Transverse colon (tissue), 4 donors: ENCODE data around the gene CCDC74A. TPM values are rescaled to one million over a fixed set of nuclear protein-coding genes. Genes with fewer than 3 reads are reported as not detected.
"Not testable (repeated sequence)": the region's sequence is repeated elsewhere in the genome, so short reads cannot be mapped to it uniquely, and the experiment has no call there.

Source experiments
- DNase-seq: peaks from one replicate; pipeline ENCODE4 v3.0.0-alpha.2; 2019
- H3K27ac ChIP-seq, 4 donors: fragments of 200-600 bp; sonication (generic); 2 replicates each; pipeline ENCODE4 v1.5.1; 2016 to 2018; ENCODE audit warnings: inconsistent platforms in 4 of 4
- H3K27me3 ChIP-seq: fragments of 200-600 bp; sonication (generic); 2 replicates; pipeline ENCODE4 v1.5.1; 2017; ENCODE audit warnings: inconsistent platforms
- H3K36me3 ChIP-seq, 4 donors: fragments of 200-600 bp; sonication (generic); 2 replicates each; pipeline ENCODE4 v1.5.1; 2017 to 2019; ENCODE audit warnings: inconsistent platforms in 4 of 4
- H3K4me1 ChIP-seq, 4 donors: fragments of 200-600 bp; sonication (generic); 2 replicates each; pipeline ENCODE4 v1.5.1; 2017 to 2020; ENCODE audit warnings: inconsistent platforms in 4 of 4
- H3K4me3 ChIP-seq, 4 donors: fragments of 200-600 bp; sonication (generic); 1 replicate in 1 of 4; 2 replicates in 3 of 4; pipeline versions ENCODE4 v1.5.1 to v1.6.1; 2017 to 2019; ENCODE audit warnings: inconsistent platforms in 4 of 4
- H3K9me3 ChIP-seq, 2 donors: fragments of 200-600 bp; sonication (generic); 2 replicates each; pipeline ENCODE4 v1.5.1; 2017 to 2019; ENCODE audit warnings: inconsistent platforms in 2 of 2
- EP300 ChIP-seq: sonication (generic); formaldehyde crosslinking; IDR thresholded peaks from one replicate; pipeline ENCODE4 v1.6.1; 2017; ENCODE audit warnings: antibody characterized with exemption, low read depth
- POLR2A ChIP-seq: fragments of 450-650 bp; IDR thresholded peaks from one replicate; pipeline ENCODE4 v1.6.1; 2016; ENCODE audit warnings: antibody characterized with exemption, mild to moderate bottlenecking, moderate library complexity
- POLR2AphosphoS5 ChIP-seq, 3 donors: sonication (generic); formaldehyde crosslinking; IDR thresholded peaks; one replicate each; pipeline ENCODE4 v1.6.1; 2016; ENCODE audit warnings: antibody characterized with exemption in 3 of 3
- WGBS, 2 donors: methylation state at CpG; one replicate each; pipeline ENCODE4 v1.1.5; 2018; ENCODE audit warnings: low coverage in 1 of 2; 5-methylcytosine and 5-hydroxymethylcytosine counted together
- in situ Hi-C, 4 donors: fragments of 200-750 bp; cut with MboI; loops; one replicate each; pipeline versions ENCODE4 v1.15.0 to v1.15.1; 2017; ENCODE audit warnings: low sequenced_read_pairs in 3 of 4, low pct_ligation_motif_present in 1 of 4, low pct_unique_long_range_greater_than_20kb in 1 of 4
- intact Hi-C: fragments of 100-400 bp; cut with DNase I; formaldehyde crosslinking; loops from one replicate; pipeline ENCODE4 v1.15.1; 2023; ENCODE audit warnings: low total_unique reads
- total RNA-seq, 4 donors: library from RNA; depleted of rRNA; stranded (reverse); fragments of >200 nt; gene quantifications; one replicate each; pipeline ENCODE4 v1.1.0, GENCODE V29; 2016
- TF ChIP-seq, protein P1 (sequence below), 5 experiments: fragments of 200-600 bp in 3 of 5; fragments of 450-650 bp in 2 of 5; sonication (generic) in 3 of 5; IDR thresholded peaks; 1 replicate in 2 of 5; 2 replicates in 3 of 5; pipeline ENCODE4 v1.5.1; 2016 to 2017; ENCODE audit warnings: antibody characterized with exemption in 5 of 5, inconsistent platforms in 3 of 5, mild to moderate bottlenecking in 2 of 5, moderate library complexity in 1 of 5

CCDC74A gene
- total RNA-seq, 4 donors from 2014 or later, result 1.8 to 10.9 (median 4.4) TPM; not detected in 1

DNA sequence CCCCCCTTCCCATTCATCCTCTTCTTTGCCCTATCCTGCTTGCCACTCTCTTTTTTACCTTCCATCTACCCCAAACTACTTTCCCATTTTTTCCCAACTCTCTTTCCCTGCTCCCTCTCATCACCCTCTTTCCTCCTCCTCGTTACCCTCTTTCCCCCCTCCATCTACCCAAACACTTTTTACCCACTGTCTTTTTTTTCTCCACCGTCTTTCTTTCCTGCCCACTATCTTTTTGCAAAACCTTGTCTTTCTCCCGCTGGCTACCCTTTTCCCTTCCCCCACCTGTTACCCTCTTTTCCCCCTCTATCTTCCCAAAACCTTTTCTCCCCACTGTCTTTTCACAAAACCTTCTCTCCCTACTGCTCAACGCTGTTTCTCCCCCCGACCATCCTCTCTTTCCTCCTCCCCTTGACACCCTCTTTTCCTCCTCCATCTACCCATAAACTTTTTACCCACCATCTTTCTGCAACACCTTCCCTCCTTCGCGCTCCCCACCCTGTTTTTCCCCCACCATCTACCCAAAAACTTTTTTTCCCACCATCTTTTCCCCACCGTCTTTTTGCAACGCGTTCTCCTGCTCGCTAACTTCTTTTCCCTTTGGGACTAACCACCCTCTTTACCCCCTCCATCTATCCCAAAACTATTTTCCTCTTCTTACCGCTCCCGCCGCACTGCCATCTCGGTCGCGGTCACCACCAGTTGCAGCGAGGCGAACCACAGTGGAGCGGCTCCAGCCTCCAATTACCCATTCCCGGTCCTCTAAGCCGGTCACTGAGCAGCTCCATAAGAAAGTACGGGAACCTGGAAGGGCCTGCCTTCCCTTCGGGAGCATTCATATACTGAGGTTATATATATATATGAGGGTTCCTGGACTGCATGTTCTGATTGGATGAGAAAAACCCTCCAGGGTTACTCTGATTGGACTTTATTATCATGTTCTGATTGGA is 15.0 kb downstream of the CCDC74A start:
- Histone ChIP-seq H3K27ac (no peak overlapping the region), H3K9me3 (no peaks in the 10 kb centered on the region), H3K4me1 (no peaks in the 10 kb centered on the region), H3K4me3 (no peak overlapping the region), H3K36me3 (no peaks in the 10 kb centered on the region), H3K27me3 (no peaks in the 10 kb centered on the region)
- TF ChIP-seq POLR2A (no peak), POLR2AphosphoS5 (IDR thresholded peaks at IDR 0.05) (no peak), EP300 (no peak)
- TF ChIP-seq, protein P1, sequence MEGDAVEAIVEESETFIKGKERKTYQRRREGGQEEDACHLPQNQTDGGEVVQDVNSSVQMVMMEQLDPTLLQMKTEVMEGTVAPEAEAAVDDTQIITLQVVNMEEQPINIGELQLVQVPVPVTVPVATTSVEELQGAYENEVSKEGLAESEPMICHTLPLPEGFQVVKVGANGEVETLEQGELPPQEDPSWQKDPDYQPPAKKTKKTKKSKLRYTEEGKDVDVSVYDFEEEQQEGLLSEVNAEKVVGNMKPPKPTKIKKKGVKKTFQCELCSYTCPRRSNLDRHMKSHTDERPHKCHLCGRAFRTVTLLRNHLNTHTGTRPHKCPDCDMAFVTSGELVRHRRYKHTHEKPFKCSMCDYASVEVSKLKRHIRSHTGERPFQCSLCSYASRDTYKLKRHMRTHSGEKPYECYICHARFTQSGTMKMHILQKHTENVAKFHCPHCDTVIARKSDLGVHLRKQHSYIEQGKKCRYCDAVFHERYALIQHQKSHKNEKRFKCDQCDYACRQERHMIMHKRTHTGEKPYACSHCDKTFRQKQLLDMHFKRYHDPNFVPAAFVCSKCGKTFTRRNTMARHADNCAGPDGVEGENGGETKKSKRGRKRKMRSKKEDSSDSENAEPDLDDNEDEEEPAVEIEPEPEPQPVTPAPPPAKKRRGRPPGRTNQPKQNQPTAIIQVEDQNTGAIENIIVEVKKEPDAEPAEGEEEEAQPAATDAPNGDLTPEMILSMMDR (IDR thresholded peaks at IDR 0.05), result no peak
- intact Hi-C loops, result no loop called here
- 78 to 92% methylated on average over 7 to 24 of the region's 24 CpGs for WGBS, 2 donors
- DNase-seq, result no peak
- in situ Hi-C loops, result no loop called here

DNA sequence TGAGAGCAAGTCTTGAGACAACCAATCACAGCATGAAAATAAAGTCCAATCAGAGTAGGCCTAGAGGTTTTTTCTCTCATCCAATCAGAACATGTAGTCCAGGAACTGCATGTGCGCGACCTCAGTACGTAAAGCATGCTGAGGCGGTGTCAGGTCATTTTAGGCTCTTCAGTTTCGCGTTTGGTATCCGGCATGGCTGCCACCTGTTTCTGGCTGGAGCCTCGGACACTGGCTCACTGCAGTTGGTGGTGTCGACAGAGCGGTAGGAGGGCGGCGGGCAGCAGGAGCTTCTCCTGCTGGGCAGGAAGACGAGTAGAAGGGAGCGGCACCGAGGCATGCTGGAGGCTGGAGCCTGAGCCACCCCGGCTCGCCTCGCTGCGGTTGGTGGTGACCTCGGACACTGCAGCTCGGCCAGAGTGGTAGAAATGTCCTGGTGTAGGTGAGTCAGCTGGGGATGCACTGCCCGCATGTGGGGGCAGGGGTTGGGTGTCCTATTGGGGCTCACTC is 15.8 kb downstream of the CCDC74A start:
- Histone ChIP-seq H3K36me3 (no peaks in the 10 kb centered on the region), H3K9me3 (no peaks in the 10 kb centered on the region), H3K4me1 (no peaks in the 10 kb centered on the region), H3K27ac (no peak overlapping the region), H3K27me3 (no peaks in the 10 kb centered on the region), H3K4me3 (no peak overlapping the region)
- 95% methylated on average over 22 of the region's 22 CpGs; no CpG with 5 or more reads in 1 of the 2 donors for WGBS, 2 donors
- in situ Hi-C loops (no loop called here), intact Hi-C loops (no loop called here)
- TF ChIP-seq EP300, result no peak
- no peak for TF ChIP-seq POLR2A
- TF ChIP-seq, protein P1 (IDR thresholded peaks at IDR 0.05), result no peak
- no peak for TF ChIP-seq POLR2AphosphoS5 (IDR thresholded peaks at IDR 0.05)
- no peak for DNase-seq

DNA sequence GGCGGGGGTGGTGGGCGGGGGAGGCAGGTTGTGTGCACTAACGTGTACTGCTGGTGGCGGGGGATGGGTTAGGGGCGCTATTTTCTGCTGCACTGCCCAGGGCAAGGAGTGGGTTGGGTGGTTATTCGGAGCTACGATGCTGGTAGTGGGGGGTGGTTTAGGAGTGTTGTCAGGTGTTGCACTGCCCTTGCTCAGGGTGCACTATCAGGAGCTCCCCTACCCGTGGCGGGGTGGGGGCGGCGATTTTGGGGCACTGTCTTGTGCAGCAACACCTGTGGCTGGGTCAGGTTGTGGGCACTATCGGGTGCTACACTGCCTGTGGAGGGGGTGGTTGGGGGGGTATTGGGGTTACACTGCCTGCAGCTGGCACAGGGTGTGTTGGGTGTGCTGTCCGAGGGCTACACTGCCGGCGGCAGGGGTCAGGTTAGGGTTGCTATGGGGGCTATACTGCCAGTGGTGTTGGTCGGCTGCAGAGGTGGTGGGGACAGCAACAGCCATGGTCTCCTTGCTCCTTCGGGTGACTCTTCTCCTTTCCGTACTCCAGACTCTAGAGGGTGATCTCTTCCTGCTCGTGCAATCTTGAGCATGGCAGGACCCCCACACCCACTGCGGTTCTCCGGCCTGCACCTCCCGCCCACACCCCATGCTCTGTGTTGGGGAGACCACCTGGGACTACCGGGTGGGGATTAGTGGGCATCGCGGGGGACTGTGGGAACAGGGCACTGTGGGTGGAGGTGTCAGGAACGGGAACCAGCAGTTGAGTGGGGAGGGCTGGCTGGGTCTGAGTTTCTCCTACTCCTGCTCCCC is 16.5 kb downstream of the CCDC74A start:
- H3K36me3 ChIP-seq, H3K4me1 ChIP-seq, H3K9me3 ChIP-seq, H3K27ac ChIP-seq, H3K4me3 ChIP-seq, in situ Hi-C loops, DNase-seq, intact Hi-C loops, H3K27me3 ChIP-seq: not testable (repeated sequence)
- 89% methylated on average over 18 of the region's 26 CpGs; no CpG with 5 or more reads in 1 of the 2 donors for WGBS, 2 donors

DNA sequence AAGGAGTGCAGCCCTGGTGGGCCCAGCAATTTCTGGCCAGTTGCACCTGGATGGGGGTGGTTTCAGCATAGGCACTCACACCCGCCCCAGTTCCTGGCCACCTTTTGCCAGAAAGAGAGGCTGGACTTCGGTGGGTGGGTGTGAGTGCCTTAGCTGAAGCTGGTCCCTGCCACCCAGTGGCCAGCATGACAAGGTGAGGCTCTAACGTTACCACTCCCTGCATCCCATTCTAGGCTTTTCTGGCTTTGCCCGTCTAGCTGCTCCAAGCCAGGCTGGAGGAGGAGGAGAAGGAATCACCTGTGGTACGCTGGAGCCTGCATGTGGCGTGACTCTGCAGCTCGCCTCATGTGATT is 17.1 kb downstream of the CCDC74A start:
- H3K4me3 ChIP-seq, in situ Hi-C loops, intact Hi-C loops, H3K27ac ChIP-seq, H3K36me3 ChIP-seq, H3K9me3 ChIP-seq, H3K27me3 ChIP-seq, DNase-seq, H3K4me1 ChIP-seq: not testable (repeated sequence)
- 91% methylated on average over 3 of the region's 7 CpGs; no CpG with 5 or more reads in 1 of the 2 donors for WGBS, 2 donors

DNA sequence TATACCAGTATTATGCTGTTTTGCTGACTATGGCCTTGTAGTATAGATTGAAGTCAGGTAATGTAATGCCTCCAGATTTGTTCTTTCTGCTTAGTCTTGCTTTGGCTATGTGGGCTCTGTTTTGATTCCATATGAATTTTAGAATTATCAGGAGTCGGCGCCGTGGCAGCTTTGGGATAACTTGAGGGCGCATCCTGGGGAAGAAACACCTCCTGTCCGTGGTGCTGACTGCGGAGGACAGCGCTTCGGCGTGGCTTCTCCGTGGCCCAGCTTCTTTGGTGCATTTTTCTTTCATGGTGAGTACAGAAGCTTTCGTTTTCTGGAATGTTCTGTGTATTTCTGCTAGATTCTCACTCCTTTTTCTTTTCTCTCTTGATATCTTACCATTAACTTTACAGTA is 25.2 kb downstream of the CCDC74A start:
- no peak overlapping the region for H3K27ac ChIP-seq
- TF ChIP-seq, protein P1 (IDR thresholded peaks at IDR 0.05), result no peak
- TF ChIP-seq EP300 (no peak), POLR2A (no peak), POLR2AphosphoS5 (IDR thresholded peaks at IDR 0.05) (no peak)
- WGBS, 2 donors, result 62 to 87% methylated on average over 5 to 11 of the region's 11 CpGs
- in situ Hi-C loops (no loop called here), intact Hi-C loops (no loop called here)
- no peaks in the 10 kb centered on the region for H3K9me3 ChIP-seq
- H3K36me3 ChIP-seq, result no peaks in the 10 kb centered on the region
- H3K27me3 ChIP-seq, result no peaks in the 10 kb centered on the region
- H3K4me1 ChIP-seq, result no peaks in the 10 kb centered on the region
- no peak overlapping the region for H3K4me3 ChIP-seq
- DNase-seq, result no peak
